Stimulated activated CD4-positive, alpha-beta T cell treated with anti-CD3 and anti-CD28 coated beads, Interleukin-2, amount 100 ng/mL, for 4 hours (primary cell): ENCODE data around the gene TRAPPC8.
"Not testable (repeated sequence)": the region's sequence is repeated elsewhere in the genome, so short reads cannot be mapped to it uniquely, and the experiment has no call there.

Experiments used
- DNase-seq: peaks from one replicate; pipeline ENCODE4 v3.0.0-alpha.2; 2020; ENCODE audit warnings: low read depth

The TRAPPC8 gene

DNA sequence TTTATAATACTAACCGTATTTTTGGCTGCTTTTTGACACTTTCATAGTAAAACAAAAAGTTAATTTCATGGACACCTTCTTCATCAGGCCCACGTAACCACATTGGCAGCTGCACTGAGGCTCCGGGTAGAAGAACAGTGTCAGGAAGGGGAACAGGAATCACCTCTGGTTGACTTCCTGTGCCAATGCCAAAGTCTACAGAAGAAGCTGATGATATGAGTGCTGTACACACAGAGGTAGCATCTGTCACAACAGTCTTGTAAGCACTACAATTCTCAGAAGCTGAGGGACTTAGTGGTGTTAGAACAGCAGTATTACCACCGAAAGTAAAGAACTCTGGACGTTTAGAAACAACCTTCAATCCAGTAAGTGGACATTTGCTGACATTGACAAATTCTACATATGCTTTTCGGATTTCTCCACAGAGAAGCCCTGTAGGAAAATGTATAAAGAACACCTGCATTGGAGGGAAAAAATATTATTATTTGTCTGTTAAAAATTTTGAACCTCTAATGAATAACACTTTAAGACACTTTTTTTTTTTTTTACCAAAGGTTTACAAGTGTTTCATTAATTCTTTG, 85.3 kb downstream of the TRAPPC8 start:
- DNase-seq: no peak

DNA sequence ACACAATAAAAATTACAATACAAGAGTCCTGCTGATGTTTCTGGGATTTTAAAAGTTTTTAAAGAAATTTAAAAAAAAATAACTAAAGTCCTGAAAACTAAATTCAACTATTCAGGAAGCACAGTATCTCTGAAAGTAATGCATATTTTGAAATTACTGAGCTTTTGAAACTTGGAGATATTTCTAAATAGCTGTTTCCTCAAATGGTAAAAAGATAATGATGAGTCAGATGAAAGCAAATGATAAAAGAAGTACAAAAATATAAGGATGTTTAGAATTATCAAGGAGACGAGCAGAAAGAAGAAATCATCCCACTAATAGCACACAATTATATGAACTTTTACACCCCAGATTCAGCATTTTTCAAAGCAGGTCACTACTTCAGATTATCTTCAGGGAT, 92.1 kb downstream of the TRAPPC8 start:
- no peak for DNase-seq

DNA sequence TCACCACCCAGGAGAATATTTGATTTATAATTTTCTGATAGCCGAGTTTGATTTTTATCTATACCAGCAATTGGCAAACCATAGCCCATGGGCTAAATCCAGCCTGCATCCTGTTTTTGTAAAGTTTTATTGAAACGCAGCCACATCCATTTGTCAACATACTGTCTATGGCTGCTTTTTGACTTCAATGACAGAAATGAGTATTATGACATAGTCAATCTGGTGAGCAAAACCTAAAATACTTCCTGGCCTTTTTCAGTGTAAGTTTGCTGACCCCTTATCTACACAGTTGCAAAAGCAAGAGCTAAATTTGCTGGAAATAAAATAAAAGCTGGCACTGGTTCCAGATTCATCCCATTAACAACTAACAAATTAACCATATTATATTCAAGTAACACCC, 102.4 kb downstream of the TRAPPC8 start:
- no peak for DNase-seq

DNA sequence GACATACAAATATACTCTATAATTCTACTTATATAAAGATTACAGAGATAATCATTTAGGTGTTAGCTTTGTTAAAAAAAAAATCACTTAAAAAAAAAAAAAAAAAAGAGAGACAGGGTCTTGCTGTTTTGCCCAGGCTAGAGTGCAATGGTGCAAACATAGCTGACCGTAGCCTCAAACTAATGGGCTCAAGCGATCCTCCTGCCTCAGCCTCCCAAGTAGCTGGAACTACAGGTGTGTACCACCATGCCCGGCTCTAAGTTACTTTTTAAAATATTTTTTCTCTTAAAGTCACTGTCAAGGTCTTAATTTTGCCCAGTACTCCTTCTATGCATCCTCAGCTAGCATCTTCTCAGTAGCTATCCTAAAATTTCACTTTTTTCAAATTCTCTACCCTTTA, 105.0 kb downstream of the TRAPPC8 start:
- no peak for DNase-seq

DNA sequence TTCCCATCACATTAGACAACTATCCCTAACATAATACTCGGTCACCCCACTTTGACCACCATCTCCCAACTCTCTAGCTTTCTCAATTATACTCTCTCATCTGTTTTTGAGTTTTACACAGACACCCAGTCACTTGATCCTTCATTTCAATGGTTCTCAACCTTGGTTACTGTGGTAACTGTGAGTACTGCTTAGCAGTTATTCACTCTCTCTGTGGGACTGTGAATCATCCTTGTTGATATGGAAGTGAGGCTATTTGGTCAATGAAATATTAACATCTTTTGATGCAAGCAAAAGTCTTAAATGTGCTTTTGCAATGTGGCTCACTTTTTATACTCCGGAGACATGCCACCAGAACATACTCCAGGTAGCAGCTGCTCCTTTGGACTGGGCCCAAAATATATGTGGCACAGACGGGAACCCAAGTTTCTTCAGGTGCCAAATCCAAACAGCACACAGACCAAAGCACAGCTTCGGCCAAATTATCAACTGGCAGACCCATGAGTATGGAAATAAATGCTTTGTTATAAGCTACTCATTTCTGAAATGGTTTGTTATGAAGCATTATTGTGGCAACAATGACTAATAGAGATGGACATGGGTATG, 107.3 kb downstream of the TRAPPC8 start:
- no peak for DNase-seq

DNA sequence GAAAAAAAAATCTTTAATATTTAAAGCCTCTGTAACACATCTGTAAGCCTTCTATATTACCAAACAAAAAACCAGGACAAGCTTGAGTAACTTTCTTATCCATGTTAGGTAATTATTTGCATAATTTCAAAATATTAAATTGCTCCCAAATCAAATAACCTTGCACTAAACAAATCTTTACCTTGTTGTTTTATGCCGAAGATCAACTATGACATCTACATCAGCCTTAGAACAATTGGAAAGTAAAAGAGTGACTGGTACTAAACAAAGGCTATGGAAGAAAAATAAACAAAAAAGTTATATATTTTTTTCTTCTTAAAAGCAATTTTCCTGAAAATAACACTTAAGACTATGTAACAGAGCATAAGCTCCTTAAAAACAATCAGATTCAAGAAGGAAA, 111.0 kb downstream of the TRAPPC8 start:
- no peak for DNase-seq

DNA sequence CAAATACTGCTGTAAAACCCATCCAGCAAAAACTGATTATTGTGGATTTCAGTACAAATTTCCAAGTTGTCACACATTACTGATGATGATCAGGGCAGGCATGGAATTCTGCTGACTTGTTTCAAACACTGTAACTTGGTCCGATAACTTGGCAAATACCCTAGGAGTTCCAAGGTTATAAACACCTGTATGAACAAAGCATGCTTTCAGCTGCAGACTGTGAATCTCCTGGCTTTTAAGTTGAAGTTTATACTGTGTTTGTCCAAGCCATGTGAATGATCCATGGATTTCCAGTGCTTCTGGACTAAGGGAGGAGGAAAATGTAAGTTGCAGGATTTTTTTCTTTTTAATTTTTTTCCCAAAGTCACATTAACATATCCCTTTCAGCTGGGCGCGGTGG, 112.2 kb downstream of the TRAPPC8 start:
- DNase-seq: no peak

DNA sequence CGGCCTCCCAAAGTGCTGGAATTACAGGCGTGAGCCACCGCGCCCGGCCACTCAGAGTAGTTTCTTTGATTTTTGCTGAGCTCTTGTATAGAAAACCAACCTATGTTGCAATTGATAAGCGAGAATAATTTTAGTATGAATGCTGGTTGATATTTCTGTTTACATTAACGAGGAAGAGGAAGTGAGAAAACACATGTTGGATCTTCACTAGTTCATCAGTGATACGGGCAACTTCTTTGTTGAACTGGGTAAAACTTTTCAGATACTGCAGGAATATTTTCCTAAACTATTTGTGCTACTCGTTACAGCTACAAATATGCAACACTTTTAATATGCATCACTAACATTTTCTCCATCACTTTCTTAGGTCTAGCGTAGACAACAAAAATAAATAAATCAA, 114.3 kb downstream of the TRAPPC8 start:
- DNase-seq: no peak

DNA sequence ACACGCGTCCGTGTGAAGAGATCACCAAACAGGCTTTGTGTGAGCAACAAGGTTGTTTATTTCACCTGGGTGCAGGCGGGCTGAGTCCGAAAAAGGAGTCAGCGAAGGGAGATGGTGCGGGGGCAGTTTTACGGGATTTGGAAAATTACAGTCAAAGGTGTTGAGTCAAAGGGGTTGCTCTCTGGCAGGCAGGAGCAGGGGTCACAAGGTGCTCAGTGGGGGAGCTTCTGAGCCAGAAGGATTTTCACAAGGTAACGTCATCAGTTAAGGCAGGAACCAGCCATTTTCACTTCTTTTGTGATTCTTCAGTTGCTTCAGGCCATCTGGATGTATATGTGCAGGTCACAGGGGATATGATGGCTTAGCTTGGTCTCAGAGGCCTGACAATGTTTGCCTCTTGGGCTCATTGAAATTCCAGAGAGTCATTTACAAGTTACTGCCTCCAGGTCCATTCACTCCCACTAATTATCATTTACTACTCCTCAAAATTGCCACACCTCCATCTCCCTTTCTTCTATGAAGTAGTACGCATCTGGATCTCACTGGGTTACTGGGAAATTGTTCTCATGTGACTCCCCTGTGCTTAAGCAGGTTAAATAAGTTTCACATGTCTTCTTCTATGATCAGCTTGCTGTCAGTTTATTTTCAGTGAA, 116.1 kb downstream of the TRAPPC8 start:
- not testable (repeated sequence) for DNase-seq

DNA sequence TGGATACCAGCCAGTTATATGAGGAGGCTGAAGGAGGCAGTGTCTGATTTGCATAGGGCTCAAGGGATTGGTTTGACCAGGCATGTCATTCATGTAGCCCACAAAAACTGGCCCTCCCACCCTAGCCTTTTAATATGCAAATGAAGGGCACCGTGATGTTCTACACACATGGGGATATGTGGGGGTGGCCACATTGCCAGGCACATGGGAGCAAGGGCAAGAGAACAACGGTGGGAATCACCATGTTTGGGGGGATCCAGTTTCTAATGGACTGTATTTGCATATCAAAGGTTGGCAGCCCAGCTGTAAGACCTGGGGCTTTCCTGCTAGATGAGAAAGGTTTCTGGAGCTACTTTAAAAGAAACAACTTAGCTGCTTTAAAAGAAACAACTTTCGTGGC, 117.2 kb downstream of the TRAPPC8 start:
- no peak for DNase-seq

DNA sequence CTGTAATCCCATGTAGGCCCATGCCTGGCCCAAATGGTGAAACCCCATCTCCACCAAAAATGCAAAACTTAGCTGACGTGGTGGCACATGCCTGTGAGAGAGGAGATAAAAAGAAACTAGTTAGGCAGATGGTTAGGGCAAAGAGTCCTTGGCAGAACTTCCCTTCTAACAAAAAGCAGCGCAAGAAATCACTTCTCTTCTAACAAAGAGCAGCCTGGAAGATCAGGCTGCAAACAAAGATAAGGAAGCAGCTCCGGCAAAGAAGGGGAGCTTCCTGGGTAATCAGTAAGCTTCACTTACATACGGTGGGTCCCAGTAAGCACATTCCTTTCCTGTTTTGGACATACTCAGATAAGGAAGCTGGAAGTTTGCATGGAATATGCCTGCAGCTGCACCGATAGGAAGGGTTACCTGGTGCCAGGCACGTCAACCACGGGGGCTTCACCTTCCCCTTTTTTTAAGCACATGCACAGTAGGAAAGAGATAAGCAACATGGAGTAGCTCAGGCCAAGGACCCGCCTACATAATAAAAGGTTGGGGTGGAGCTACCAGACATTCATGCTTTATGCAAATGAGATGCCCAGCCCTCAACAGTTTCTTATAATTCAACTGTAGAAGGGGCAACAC, 121.3 kb downstream of the TRAPPC8 start:
- no peak for DNase-seq

DNA sequence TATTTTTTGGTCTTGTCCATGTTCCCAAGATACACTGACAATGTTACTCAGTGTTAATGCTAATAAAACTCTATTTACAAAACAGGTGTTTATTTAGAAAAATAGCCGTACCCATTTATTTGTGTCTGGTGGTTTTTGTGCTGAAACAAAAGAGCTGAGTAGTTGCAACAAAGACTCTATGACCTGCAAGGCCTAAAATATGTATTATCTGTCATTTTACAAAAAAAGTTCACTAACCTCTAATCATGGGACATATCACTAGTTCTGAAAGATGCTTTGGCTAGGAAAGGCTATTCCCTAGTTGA, 123.1 kb downstream of the TRAPPC8 start:
- no peak for DNase-seq

DNA sequence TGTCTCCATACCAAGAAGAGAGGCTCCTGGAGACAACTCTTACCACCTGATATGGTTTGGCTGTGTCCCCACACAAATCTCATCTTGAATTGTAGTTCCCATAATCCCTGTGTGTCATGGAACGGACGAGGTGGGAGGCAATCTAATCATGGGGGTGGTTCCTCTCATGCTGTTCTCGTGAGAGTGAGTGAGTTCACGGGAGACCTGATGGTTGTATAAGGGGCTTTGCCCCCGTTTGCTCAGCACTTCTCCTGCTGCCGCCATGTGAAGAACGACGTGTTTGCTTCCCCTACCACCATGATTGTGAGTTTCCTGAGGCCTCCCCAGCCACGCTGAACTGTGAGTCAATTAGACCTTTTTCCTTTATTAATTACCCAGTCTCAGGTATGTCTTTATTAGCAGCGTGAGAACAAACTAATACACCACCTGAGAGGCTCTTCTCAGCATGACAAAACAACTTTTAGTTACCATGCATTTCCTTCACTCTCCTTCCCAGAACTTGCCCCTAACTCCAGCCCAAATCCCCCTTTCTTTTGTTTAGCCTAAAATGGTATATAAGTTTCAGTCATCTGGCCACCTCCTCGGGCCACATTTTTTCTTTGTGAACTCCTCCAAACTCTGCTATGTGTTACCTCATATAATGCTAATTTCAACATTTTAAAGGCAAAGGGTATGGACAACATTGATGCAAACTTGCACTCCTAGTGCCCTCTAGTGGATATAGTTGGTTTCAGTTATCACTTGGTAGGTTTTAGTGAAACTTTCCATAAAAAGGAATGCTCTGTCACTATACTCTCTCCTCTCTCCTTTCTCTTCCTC, 123.6 kb downstream of the TRAPPC8 start:
- DNase-seq: no peak

DNA sequence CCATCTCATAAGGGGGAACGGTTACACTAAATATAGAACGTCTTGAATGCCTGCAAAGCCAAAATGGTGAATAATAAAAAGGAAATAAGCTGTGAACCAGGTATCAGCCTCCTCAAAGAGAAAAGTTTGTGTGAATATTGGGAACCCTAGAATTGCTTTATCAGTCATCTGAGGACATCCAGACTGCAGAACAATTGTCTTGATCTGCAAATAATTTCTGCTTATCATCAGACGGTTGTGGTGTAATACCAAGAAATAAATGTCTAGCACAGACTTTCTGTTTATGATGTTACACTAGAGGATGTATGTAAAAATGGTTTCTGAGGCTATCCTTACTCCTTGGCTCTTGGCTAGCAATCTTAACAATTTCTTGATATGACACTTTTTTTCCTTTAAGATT, 128.8 kb downstream of the TRAPPC8 start:
- DNase-seq: no peak

DNA sequence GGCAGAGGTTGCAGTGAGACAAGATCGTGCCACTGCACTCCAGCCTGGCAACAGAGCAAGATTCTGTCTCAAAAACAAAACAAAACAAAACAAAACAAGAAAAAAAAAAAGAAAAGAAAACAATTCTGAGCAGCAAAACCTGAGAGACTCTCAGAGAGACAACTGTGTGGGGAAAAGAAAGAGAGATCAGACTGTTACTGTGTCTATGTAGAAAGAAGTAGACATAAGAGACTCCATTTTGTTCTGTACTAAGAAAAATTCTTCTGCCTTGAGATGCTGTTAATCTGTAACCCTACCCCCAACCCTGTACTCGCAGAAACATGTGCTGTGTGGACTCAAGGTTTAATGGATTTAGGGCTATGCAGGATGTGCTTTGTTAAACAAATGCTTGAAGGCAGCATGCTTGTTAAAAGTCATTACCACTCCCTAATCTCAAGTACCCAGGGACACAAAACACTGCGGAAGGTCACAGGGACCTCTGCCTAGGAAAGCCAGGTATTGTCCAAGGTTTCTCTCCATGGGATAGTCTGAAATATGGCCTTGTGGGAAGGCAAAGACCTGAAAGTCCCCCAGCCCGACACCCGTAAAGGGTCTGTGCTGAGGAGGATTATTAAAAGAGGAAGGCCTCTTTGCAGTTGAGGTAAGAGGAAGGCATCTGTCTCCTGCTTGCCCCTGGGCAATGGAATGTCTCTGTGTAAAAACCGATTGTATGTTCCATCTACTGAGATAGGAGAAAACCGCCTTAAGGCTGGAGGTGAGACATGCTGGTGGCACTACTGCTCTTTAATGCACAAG, 132.4 kb downstream of the TRAPPC8 start:
- not testable (repeated sequence) for DNase-seq

DNA sequence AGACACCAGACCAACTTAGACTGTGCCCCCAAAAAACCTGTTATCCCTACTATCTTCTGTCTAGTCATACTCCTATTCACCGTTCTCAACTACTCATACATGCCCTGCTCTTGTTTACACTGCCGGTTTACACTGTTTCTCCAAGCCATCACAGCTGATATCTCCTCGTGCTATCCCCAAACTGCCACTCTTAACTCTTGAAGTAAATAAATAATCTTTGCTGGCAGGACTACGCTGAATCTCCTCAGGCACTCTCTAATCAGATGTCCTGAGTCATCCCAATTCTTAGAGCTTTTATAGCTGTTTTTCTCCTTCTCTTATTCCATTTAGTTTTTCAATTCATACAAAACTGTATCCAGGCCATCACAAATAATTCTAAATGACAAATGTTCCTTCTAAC, 133.9 kb downstream of the TRAPPC8 start:
- not testable (repeated sequence) for DNase-seq

DNA sequence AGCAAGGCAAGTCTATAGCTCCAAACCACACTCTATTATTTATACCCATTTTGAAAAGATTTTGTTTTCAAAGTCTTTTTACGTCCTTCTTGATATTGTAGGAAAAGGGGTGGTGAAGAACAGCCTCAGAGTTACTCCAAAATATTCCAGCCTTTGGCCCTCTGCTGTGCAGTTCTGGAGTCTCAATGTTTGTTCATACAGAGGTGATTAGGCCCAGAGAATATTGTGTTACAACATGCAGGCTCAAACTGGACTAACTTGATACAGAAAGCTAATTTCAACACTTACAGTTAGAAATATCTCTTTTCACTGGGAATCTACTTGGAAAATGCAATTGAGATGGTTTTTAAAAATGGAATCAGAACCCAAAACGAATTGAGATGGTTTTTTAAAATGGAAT, 141.8 kb downstream of the TRAPPC8 start:
- no peak for DNase-seq

DNA sequence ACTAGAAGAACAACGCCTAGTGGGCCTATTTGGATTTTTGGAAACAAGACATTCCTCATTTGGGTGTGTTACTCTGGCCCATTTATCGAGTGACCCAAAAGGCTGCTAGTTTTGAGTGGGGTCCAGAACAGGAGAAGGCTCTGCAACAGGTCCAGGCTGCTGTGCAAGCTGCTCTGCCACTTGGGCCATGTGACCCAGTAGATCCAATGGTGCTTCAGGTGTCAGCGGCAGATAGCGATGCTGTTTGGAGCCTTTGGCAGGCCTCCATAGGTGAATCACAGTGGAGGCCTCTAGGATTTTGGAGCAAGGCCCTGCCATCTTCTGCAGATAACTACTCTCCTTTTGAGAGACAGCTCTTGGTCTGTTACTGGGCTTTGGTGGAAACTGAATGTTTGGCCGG, 143.7 kb downstream of the TRAPPC8 start:
- DNase-seq: not testable (repeated sequence)

DNA sequence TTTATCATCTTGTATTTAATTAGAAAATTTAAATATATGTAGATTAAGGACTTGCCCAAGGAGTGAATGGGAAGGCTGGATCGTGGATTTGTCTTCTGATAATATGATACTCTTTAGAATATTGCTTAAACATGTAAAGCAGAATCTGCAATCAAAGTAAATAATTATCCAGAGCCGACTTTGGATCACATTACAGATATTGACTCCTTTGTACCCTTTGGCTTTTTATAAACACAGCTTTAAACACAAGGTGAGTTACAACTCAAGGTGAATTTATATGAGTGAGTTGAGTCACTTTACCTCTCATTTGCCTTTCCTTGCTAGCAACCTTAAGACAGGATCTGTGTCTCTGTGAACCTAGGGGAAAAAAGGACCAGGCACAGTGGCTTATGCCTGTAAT, 144.5 kb downstream of the TRAPPC8 start:
- DNase-seq: no peak

DNA sequence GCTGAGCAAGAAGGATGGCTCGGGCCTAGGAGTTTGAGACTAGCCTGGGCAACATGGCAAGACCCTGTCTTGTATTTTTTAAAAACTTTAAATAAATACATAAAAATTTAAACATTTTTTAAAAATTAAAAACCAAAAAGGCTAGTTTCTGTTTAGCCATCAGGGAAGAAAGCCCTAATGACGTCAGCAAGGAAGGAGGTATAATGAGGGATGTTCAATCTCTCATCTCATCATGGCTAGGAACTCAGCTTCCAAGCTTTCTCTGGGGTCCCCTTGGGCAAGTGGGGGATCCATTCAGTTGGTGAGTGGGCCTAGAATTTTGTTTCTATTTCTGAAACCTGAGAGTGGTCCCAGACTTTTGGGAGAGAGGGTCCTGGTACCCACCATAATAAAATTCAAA, 147.2 kb downstream of the TRAPPC8 start:
- no peak for DNase-seq

DNA sequence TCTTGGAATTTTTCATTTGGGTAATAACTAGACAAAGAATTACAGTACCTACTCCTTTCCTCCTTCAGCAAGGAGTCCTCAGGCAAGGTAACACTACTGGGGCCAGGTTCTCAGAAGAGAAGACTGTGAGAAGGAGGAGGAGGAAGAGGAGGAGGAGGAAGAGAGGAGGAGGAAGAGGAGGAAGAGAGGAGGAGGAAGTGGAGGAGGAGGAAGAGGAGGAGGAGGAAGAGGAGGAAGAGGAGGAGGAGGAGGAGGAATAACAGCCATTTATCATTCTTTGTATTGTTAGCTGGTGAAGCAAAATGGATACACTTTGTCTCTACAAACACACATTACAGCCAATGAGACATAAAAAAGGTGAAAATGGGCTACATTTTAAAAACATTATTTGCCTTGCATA, 149.4 kb downstream of the TRAPPC8 start:
- DNase-seq: no peak

DNA sequence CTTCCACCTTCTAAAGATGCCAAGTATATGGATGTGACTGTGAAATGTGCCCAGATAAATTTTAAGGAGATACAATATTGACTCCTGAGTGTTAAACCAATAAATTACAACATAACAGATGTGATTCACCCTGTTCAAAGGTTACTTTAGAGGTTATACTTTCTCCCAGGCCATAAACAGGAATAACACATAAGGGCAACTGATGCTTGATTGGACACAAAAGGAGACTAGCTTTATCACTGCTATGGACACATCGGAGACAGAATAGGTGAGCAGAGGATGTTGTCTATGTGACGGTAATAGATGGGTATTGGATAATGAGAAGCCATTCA, 150.4 kb downstream of the TRAPPC8 start:
- DNase-seq: no peak
